ENCODE results near the gene CPN1. TPM values are rescaled to one million over a fixed set of nuclear protein-coding genes. Genes with fewer than 3 reads are reported as not detected.

Gene CPN1
- total RNA-seq, 1 donor from 2014 or later = not detected

DNA sequence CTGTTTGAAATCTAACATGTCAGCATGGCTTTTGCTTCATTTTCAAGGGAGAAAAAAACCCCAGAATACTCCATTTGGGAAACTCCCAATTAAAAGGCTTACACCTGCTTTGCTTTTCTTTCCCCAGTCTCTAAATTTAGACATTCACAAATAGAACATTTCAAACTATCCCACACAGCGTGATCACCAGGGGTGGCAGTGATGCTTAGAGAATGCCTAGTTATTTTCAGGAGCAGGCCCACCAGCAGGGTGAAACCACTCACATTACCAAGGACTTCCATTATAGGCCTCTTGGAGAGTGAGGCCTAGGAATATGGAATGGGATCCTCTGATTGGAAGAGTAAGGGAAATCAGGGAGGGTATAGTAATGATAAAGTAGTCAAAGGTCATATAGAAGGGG lies 14.2 kb downstream of the CPN1 start:
- Mint-ChIP-seq H3K36me3 (ENCODE audit: low read depth) (no peaks in the 10 kb centered on the region), H3K27me3 (ENCODE audit: insufficient read depth) (peaks cover 7% of the 10 kb centered on the region), H3K27ac (no peak overlapping the region), H3K4me1 (ENCODE audit: low read depth) (no peaks in the 10 kb centered on the region), H3K9me3 (no peaks in the 10 kb centered on the region), H3K4me3 (no peak overlapping the region)
- DNase-seq (ENCODE audit: low spot score) = no peak
- intact Hi-C loops (cut with micrococcal nuclease) = no loop called here

- Mint-ChIP-seq H3K4me3 (no peak overlapping the region), H3K36me3 (ENCODE audit: low read depth) (no peaks in the 10 kb centered on the region), H3K27me3 (ENCODE audit: insufficient read depth) (peaks cover 6% of the 10 kb centered on the region), H3K9me3 (no peaks in the 10 kb centered on the region), H3K27ac (no peak overlapping the region), H3K4me1 (ENCODE audit: low read depth) (no peaks in the 10 kb centered on the region)
- DNase-seq (ENCODE audit: low spot score) = no peak
- intact Hi-C loops (cut with micrococcal nuclease) = no loop called here
Measured at GRCh38 chr10:100065084-100065660, 16.5 kb downstream of the CPN1 start.

DNA sequence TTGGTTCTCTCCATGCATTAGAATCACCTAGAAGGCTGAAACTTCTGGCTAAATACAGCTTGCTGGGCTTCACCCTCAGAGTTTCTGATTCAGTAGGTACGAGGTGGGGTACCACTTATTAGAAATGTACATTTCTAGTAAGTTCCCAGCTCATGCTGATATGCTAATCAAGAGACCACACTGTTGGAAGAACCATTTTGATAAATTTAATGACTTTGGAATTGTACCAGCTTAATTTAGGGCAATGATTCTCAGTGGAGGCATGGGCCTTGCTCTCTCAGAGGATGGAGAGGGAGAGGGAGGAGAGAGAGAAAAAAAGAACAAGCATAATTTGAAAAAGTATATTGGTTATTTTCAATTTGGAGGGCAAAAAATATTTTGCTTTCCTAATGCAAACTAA lies 20.3 kb downstream of the CPN1 start:
- Mint-ChIP-seq H3K4me3 (no peak overlapping the region), H3K4me1 (ENCODE audit: low read depth) (no peaks in the 10 kb centered on the region), H3K27ac (no peak overlapping the region), H3K36me3 (ENCODE audit: low read depth) (no peaks in the 10 kb centered on the region), H3K9me3 (no peaks in the 10 kb centered on the region), H3K27me3 (ENCODE audit: insufficient read depth) (peaks cover 8% of the 10 kb centered on the region)
- DNase-seq (ENCODE audit: low spot score) = no peak
- intact Hi-C loops (cut with micrococcal nuclease) = no loop called here

DNA sequence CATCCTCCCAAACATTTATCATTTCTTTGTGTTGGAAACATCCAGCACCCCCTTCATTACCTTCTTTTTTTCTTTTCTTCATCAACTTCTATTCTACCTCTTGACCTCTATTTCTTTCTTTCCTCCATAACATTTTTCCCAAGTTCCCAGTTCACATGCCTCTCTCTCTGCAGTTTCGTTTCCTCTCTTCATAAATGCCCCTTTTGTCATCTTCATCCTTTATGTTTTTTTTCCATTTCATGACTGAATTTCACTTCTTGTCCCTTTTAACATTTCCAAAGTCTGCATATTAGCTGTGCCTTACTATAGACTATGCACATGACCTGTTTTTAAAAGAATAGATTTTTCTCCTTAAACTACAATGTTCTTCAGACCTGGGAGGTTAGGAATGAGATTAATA lies 23.7 kb downstream of the CPN1 start:
- H3K27me3 Mint-ChIP-seq (ENCODE audit: insufficient read depth) = peaks cover 24% of the 10 kb centered on the region
- no peaks in the 10 kb centered on the region for H3K9me3 Mint-ChIP-seq
- no peak overlapping the region for H3K27ac Mint-ChIP-seq
- H3K4me3 Mint-ChIP-seq = no peak overlapping the region
- H3K4me1 Mint-ChIP-seq (ENCODE audit: low read depth) = no peaks in the 10 kb centered on the region
- H3K36me3 Mint-ChIP-seq (ENCODE audit: low read depth) = no peaks in the 10 kb centered on the region
- intact Hi-C loops (cut with micrococcal nuclease) = no loop called here
- no peak for DNase-seq (ENCODE audit: low spot score)

GRCh38 chr10:100053686-100054460 lies 27.8 kb downstream of the CPN1 start:
- intact Hi-C loops (cut with micrococcal nuclease) = no loop called here
- Mint-ChIP-seq H3K27me3 (ENCODE audit: insufficient read depth) (peaks cover 17% of the 10 kb centered on the region), H3K27ac (no peak overlapping the region), H3K36me3 (ENCODE audit: low read depth) (no peaks in the 10 kb centered on the region), H3K9me3 (no peaks in the 10 kb centered on the region), H3K4me1 (ENCODE audit: low read depth) (no peaks in the 10 kb centered on the region), H3K4me3 (no peak overlapping the region)
- no peak for DNase-seq (ENCODE audit: low spot score)

DNA sequence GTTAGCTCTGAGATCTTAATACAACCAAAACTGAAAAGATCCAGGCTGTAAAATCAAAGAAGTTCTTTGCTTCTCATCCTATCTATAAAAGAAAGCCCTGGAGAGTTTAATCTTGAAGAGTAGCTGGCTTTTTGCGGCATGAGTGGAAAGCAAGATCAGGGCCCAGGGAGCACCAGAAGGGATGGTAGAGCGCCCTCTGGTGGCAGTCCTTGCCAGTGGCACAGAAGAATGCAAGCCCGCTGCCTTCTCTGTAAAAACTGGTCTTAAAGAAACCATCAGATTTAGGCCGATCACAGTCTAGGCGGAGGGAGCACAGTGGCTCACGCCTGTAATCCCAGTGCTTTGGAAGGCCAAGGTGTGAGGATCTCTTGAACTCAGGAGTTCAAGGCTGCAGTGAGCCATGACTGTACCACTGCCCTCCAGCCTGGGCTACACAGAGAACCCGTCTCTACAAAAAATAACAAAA lies 35.6 kb downstream of the CPN1 start:
- peaks cover 12% of the 10 kb centered on the region for H3K27me3 Mint-ChIP-seq (ENCODE audit: insufficient read depth)
- H3K36me3 Mint-ChIP-seq (ENCODE audit: low read depth) = no peaks in the 10 kb centered on the region
- no peaks in the 10 kb centered on the region for H3K9me3 Mint-ChIP-seq
- intact Hi-C loops (cut with micrococcal nuclease) = loop anchor here (1.0 to 2.0 kb wide), 2 partner anchors 37 to 200 kb away; partner anchors contain the start of gene DNMBP
- no peaks in the 10 kb centered on the region for H3K4me1 Mint-ChIP-seq (ENCODE audit: low read depth)
- H3K4me3 Mint-ChIP-seq = no peak overlapping the region
- DNase-seq (ENCODE audit: low spot score) = peak; percentile 57
- no peak overlapping the region for H3K27ac Mint-ChIP-seq

- H3K4me3 Mint-ChIP-seq = no peak overlapping the region
- H3K27ac Mint-ChIP-seq = no peak overlapping the region
- no peaks in the 10 kb centered on the region for H3K36me3 Mint-ChIP-seq (ENCODE audit: low read depth)
- no peaks in the 10 kb centered on the region for H3K4me1 Mint-ChIP-seq (ENCODE audit: low read depth)
- no peaks in the 10 kb centered on the region for H3K9me3 Mint-ChIP-seq
- intact Hi-C loops (cut with micrococcal nuclease) = no loop called here
- H3K27me3 Mint-ChIP-seq (ENCODE audit: insufficient read depth) = peaks cover 12% of the 10 kb centered on the region
- no peak for DNase-seq (ENCODE audit: low spot score)
Measured at GRCh38 chr10:100045592-100045991, 36.1 kb downstream of the CPN1 start.

GRCh38 chr10:100043796-100044195 lies 37.9 kb downstream of the CPN1 start:
- Mint-ChIP-seq H3K27ac (no peak overlapping the region), H3K9me3 (no peaks in the 10 kb centered on the region), H3K4me1 (ENCODE audit: low read depth) (no peaks in the 10 kb centered on the region), H3K4me3 (no peak overlapping the region), H3K36me3 (ENCODE audit: low read depth) (no peaks in the 10 kb centered on the region), H3K27me3 (ENCODE audit: insufficient read depth) (peaks cover 12% of the 10 kb centered on the region)
- no peak for DNase-seq (ENCODE audit: low spot score)
- intact Hi-C loops (cut with micrococcal nuclease) = no loop called here

- intact Hi-C loops (cut with micrococcal nuclease) = no loop called here
- Mint-ChIP-seq H3K9me3 (no peaks in the 10 kb centered on the region), H3K27ac (peak overlapping the region; percentile 23), H3K4me3 (no peak overlapping the region), H3K4me1 (ENCODE audit: low read depth) (no peaks in the 10 kb centered on the region), H3K27me3 (ENCODE audit: insufficient read depth) (peaks cover 13% of the 10 kb centered on the region), H3K36me3 (ENCODE audit: low read depth) (no peaks in the 10 kb centered on the region)
- no peak for DNase-seq (ENCODE audit: low spot score)
Measured at GRCh38 chr10:100043344-100043743, 38.3 kb downstream of the CPN1 start.

DNA sequence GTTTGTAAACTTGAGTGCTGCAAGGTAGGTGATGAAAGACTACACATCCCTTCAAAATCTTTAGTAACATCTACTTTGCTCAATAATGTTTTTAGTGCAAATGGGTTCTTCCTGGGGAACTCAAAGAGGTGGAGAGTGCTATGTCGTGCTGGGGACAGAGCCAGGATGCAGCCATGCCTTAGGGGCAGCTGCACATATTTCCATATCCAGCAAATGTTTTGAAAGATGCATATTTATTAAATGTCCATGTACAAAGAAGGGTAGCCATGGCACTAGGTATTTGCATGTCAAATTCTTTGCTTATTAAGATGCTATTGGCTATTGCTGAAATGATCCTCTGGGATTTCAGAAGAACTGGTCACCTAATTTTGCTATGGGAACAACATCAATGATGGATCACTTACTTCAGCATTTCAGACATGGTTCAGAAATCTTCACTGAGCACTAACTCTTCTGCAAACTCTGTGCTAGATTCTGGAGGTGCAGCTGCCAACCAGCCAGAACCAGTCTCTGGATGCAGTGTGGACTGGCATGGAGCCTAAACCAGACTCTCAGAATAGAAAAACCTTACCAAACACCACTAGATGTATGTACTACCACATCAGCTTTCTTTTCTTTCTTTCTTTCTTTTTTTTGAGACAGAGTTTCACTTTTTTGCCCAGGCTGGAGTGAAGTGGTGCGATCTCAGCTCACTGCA lies 40.2 kb downstream of the CPN1 start:
- no peak for DNase-seq (ENCODE audit: low spot score)
- no peaks in the 10 kb centered on the region for H3K4me1 Mint-ChIP-seq (ENCODE audit: low read depth)
- H3K9me3 Mint-ChIP-seq = no peaks in the 10 kb centered on the region

GRCh38 chr10:100038561-100039071 lies 43.1 kb downstream of the CPN1 start:
- Mint-ChIP-seq H3K4me3 (no peak overlapping the region), H3K9me3 (no peaks in the 10 kb centered on the region), H3K4me1 (ENCODE audit: low read depth) (no peaks in the 10 kb centered on the region), H3K27me3 (ENCODE audit: insufficient read depth) (peaks cover 13% of the 10 kb centered on the region), H3K36me3 (ENCODE audit: low read depth) (no peaks in the 10 kb centered on the region), H3K27ac (no peak overlapping the region)
- intact Hi-C loops (cut with micrococcal nuclease) = no loop called here
- DNase-seq (ENCODE audit: low spot score) = no peak

More for the DNA sequence above, 40.2 kb downstream of the CPN1 start:
- Mint-ChIP-seq H3K27me3 (ENCODE audit: insufficient read depth) (peaks cover 13% of the 10 kb centered on the region), H3K36me3 (ENCODE audit: low read depth) (no peaks in the 10 kb centered on the region), H3K27ac (no peak overlapping the region), H3K4me3 (no peak overlapping the region)
- intact Hi-C loops (cut with micrococcal nuclease) = no loop called here

GRCh38 chr10:100037758-100038315 lies 43.8 kb downstream of the CPN1 start:
- DNase-seq (ENCODE audit: low spot score) = no peak
- no peaks in the 10 kb centered on the region for H3K9me3 Mint-ChIP-seq
- H3K36me3 Mint-ChIP-seq (ENCODE audit: low read depth) = no peaks in the 10 kb centered on the region
- H3K4me3 Mint-ChIP-seq = no peak overlapping the region
- H3K4me1 Mint-ChIP-seq (ENCODE audit: low read depth) = no peaks in the 10 kb centered on the region
- no peak overlapping the region for H3K27ac Mint-ChIP-seq
- intact Hi-C loops (cut with micrococcal nuclease) = no loop called here
- peaks cover 12% of the 10 kb centered on the region for H3K27me3 Mint-ChIP-seq (ENCODE audit: insufficient read depth)

- no peaks in the 10 kb centered on the region for H3K9me3 Mint-ChIP-seq
- H3K4me1 Mint-ChIP-seq (ENCODE audit: low read depth) = no peaks in the 10 kb centered on the region
- H3K27ac Mint-ChIP-seq = no peak overlapping the region
- H3K4me3 Mint-ChIP-seq = no peak overlapping the region
- H3K36me3 Mint-ChIP-seq (ENCODE audit: low read depth) = no peaks in the 10 kb centered on the region
- H3K27me3 Mint-ChIP-seq (ENCODE audit: insufficient read depth) = peaks cover 12% of the 10 kb centered on the region
- no peak for DNase-seq (ENCODE audit: low spot score)
- intact Hi-C loops (cut with micrococcal nuclease) = no loop called here
Measured at GRCh38 chr10:100036850-100037249, 44.8 kb downstream of the CPN1 start.
